ENCODE data around the gene EHBP1.

EHBP1 gene

DNA sequence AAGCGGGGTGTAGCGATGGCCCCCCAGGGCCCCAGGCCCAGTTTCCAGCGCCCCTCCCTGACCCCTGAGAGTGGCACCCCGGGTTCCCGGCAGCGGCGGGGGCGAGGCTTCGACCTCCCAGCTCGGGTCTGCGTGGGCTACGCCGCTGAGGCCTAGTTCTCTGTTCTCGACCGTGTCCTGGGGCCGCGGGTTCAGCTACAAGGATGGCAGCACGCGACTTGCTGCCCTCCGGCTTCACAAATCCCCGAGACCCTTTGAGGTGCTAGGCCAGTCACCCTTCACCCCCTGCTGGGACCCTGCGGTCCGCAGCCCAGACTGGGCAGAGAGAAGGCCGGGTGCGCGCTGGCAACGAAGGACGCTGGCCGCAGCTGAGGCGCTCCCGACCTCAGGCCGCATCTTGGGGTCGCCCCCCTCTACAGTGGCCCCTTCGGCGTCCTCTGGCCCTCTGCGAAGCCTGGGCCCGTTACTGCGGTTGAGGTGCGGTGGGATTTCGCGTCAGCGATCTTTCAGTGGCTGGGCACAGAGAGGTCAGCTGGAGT is 346.4 kb downstream of the EHBP1 start:
- DNase-seq (ENCODE audit: low spot score), result no peak

- no peak for DNase-seq (ENCODE audit: low spot score)
Measured at GRCh38 chr2:63052411-63053080, 347.0 kb downstream of the EHBP1 start.

- DNase-seq (ENCODE audit: low spot score), result no peak
Measured at GRCh38 chr2:63053081-63053888, 347.8 kb downstream of the EHBP1 start.

DNA sequence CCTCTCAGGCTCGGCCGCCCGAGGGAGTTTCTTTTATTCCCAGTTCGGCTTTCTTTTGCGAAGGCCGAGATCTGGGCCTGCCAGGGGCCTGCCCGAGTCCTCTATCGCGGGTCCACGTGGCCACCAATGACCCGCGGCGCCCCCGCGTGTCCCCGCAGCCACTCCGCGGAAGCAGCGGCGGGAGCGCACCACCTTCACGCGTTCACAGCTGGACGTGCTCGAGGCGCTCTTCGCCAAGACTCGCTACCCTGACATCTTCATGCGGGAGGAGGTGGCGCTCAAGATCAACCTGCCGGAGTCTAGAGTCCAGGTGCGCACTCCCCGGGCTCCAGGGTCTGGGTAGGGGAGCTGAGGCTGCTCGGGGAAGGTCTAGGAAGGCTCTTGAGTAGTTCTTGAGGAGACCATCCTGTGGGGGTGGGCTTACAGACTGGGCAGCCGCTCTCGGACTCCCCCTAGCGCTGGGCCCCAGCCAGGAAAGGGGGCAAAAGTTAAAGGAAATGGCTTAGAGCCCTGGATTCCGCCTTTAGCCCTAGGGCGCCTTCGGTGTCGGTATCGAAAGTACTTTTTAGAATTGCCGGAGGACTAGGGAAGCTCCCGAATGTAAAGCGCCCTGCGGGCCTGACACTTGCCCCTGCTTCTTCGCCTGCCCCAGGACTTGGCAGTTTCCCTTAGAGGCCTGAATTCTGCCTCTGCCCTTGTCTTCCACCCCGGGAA is 348.5 kb downstream of the EHBP1 start:
- no peak for DNase-seq (ENCODE audit: low spot score)

DNA sequence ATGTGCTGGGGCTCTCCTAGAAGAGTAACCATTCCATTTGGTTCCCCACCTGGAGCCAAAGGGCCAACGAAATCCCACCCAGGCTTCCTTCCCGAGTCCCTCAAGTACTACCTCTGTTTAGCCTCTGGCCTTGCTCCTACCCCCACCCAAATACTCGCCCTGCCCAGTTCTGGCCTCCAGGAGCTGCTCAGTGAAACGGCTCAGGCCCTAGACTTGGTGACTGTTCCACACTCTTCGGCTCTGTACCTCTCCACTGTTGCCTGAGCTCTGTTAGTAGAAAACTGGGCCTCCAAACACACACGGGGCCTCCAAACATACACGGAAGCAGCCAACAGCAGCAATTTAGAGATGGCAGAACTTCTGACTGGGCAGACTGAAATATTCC is 349.3 kb downstream of the EHBP1 start:
- DNase-seq (ENCODE audit: low spot score), result no peak

GRCh38 chr2:63055226-63056106 is 350.0 kb downstream of the EHBP1 start:
- no peak for DNase-seq (ENCODE audit: low spot score)

DNA sequence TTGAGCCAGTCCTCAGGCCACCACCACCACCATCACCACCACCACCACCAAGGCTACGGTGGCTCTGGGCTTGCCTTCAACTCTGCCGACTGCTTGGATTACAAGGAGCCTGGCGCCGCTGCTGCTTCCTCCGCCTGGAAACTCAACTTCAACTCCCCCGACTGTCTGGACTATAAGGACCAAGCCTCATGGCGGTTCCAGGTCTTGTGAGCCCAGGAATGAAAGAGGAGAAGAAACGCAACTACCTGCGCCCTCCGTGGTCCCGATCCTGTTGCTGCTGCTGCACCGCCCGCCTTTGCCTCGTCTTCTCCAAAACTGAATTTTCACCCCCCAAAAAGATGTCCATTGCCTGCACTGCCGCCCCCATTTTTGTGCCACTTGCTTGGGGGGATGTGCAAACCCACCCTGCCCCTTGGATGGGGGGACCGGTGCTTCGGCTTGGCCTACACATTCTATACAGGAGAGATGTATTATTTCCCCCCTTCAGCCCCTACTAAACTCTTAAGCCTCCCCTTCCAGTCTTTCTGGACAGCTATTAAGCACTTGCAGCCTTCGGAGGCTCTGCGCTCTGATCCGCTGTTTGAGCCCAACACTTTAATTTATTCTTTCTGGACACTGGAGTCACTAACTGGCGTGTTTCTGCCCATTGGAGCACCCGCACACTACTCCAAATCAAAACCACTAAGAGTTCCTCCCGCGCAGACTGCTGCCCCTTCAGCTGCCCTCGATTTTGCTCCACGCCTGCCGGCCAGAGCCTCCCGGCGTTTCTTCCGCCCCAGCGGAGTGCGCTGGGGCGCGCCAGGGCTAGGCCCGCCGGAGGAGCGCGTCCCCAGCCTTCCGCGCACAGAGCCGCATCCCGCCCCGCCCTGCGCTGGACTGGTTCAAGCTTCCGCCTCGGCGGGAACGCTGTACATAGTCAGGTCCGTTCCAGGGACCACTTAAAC is 350.9 kb downstream of the EHBP1 start:
- DNase-seq (ENCODE audit: low spot score), result no peak

- no peak for DNase-seq (ENCODE audit: low spot score)
Measured at GRCh38 chr2:63057249-63058143, 352.0 kb downstream of the EHBP1 start.

DNA sequence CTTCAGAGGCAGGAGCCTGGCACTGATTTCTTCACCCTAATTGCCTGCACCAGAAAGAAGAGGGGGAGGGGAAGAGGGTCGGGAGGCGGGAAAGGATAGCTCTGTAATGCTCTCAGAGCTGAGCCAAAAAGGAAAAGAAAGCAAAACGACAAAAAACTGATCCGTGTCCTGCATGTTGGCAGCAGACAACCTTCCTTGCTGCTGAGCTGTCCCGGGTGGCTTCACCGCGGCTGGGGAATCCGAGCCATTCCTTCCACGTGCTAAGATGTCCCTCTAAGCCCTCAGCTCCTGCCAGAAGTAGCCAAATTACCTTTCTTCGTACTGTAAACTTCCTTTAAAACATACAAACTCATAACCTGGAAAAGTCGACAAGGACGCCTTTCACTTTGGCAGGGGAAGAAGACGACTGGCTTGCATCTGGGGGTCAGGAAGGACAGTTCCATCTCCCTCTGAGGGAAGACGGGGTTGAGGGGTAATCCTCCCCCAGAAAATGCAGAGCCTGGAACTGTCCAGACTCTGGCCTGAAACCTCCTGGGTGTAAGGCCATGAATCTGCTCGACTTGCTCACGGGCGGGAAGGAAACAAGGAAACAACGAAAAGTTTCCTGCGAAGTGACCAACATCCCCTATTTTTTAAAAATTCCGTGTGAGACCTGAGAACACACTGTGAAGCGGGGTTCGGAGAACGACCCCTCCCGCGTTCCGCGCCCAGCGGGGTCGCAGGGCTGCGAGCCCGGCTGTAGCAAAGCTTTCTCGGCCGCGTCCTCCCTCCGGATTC is 352.8 kb downstream of the EHBP1 start:
- DNase-seq (ENCODE audit: low spot score), result no peak

DNA sequence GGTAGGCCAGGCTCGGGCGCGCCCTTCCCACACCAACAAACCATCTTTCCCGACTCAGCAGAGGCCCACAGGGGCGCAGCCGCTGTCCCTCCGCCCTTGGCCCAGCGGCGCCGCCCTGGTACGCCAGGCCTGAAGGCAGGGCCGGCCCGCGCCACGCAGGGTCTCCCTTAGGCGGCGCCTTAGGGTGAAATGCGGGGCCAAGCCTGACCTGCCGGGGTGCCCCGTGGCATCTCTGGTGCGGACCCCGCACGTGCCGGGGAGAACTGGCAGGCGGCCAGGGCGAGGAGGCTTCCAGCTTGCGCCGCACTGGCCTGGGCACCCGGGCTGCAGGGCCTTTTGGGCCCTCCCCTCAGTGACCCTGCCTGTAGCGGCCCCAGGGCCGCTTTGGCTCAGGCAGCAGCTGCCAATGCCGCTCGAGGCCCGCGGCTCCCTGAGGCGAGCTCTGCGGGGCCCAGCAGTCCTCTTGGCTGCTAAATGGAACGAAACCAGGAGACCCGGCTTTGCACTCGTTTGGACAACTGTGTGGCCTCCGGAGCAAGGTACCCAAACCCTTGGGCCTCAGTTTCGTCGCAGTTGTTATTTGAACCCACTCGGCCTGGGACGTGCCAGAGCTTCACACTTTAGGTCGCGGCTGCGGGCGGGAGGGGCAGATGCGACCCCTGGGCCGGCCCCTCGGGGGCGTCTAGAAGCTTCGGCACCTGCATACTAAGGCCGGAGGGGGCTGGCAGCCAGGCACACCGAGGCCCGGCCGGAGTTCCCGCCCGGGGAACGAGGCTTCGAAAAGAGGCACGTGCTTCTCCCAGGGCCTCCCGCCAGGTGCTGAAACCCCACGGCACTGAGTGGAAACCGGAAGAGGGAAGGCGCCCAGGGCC is 353.6 kb downstream of the EHBP1 start:
- DNase-seq (ENCODE audit: low spot score), result no peak

GRCh38 chr2:63059793-63060471 is 354.4 kb downstream of the EHBP1 start:
- DNase-seq (ENCODE audit: low spot score), result no peak

GRCh38 chr2:63060472-63060991 is 355.0 kb downstream of the EHBP1 start:
- no peak for DNase-seq (ENCODE audit: low spot score)

- peak; percentile 9 for DNase-seq (ENCODE audit: low spot score)
Measured at GRCh38 chr2:63064197-63064596, 358.7 kb downstream of the EHBP1 start.

GRCh38 chr2:63064661-63065060 is 359.1 kb downstream of the EHBP1 start:
- DNase-seq (ENCODE audit: low spot score), result no peak

- no peak for DNase-seq (ENCODE audit: low spot score)
Measured at GRCh38 chr2:63066265-63066664, 360.8 kb downstream of the EHBP1 start.

GRCh38 chr2:63066838-63067237 is 361.3 kb downstream of the EHBP1 start:
- DNase-seq (ENCODE audit: low spot score), result no peak

DNA sequence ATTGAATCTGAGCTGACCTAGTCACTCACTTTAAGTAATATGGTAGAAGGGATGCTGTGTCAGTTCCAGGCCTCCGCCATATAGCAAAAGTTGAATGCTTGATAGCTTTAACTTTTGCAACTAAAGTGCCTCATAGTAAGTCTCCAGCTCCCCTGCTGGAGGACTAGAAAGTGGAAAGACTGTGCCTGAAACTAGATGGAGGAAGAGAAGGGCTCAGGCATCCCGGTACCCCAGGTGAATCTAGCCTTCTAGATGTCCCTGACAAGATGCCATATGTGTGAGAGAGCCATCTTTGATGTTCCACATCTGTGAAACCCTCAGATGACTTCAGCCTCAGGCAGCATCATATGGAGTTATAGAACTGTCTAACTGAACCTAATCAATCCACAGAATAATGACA is 366.2 kb downstream of the EHBP1 start:
- DNase-seq (ENCODE audit: low spot score), result no peak
